Ascending aorta (tissue), 2 donors: ENCODE results near the gene UBL3. TPM values are rescaled to one million over a fixed set of nuclear protein-coding genes. Genes with fewer than 3 reads are reported as not detected.

Source experiments
- DNase-seq, 2 donors: peaks; one replicate each; pipeline ENCODE4 v3.0.0-alpha.2; 2019; ENCODE audit warnings: low spot score in 2 of 2
- H3K27ac ChIP-seq, 2 donors: fragments of 200-600 bp; sonication (generic); one replicate each; pipeline ENCODE4 v1.5.1; 2016 to 2017; ENCODE audit warnings: mild to moderate bottlenecking in 1 of 2
- H3K27me3 ChIP-seq: fragments of 200-600 bp; sonication (generic); one replicate; pipeline ENCODE4 v1.5.1; 2017
- H3K36me3 ChIP-seq, 2 donors: fragments of 200-600 bp; sonication (generic); one replicate each; pipeline ENCODE4 v1.5.1; 2016
- H3K4me1 ChIP-seq, 2 donors: fragments of 200-600 bp; sonication (generic); one replicate each; pipeline ENCODE4 v1.5.1; 2016 to 2017; ENCODE audit warnings: mild to moderate bottlenecking in 1 of 2
- H3K4me3 ChIP-seq, 2 donors: fragments of 200-600 bp; sonication (generic); one replicate each; pipeline ENCODE4 v1.5.1; 2016 to 2017; ENCODE audit warnings: mild to moderate bottlenecking in 1 of 2
- H3K9me3 ChIP-seq, 2 donors: fragments of 200-600 bp; sonication (generic); one replicate each; pipeline ENCODE4 v1.5.1; 2016
- intact Hi-C: fragments of 100-400 bp; cut with DNase I; formaldehyde crosslinking; loops from one replicate; pipeline ENCODE4 v1.15.1; 2023
- total RNA-seq: library from RNA; depleted of rRNA; stranded (reverse); fragments of >200 nt; gene quantifications from one replicate; pipeline ENCODE4 v1.1.0, GENCODE V29; 2016
- TF ChIP-seq, protein P1 (sequence below), 3 experiments: fragments of 200-600 bp in 2 of 3; fragments of 450-650 bp in 1 of 3; sonication (generic) in 2 of 3; IDR thresholded peaks; one replicate each; pipeline ENCODE4 v1.5.1; 2016 to 2019; ENCODE audit warnings: antibody characterized with exemption in 3 of 3, mild to moderate bottlenecking in 1 of 3, moderate library complexity in 1 of 3

The UBL3 gene
- total RNA-seq, 1 donor from 2014 or later, result 17.9 TPM

DNA sequence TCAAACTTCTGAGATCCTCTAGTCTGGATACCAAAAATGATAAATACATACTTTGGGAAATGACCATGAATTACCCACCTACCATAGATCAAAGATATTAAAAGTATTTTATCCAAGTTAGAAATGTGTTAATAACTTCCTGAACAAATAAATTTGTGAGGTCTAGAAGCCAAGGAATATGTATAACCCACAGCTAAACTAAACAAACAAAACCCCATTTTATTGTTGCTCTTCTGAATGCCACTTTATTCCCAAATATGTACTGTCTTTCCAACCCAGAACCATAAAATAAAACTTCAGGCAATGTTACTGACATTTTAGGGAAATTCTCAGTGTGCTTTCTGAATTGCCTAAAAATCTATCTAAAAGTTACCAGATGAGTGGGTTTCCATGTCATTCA is 35.1 kb downstream of the UBL3 start:
- H3K4me3 ChIP-seq, result no peak overlapping the region
- H3K27me3 ChIP-seq, result no peaks in the 10 kb centered on the region
- intact Hi-C loops, result no loop called here
- no peaks in the 10 kb centered on the region for H3K9me3 ChIP-seq
- H3K36me3 ChIP-seq, result no peaks in the 10 kb centered on the region
- DNase-seq, result no peak
- H3K27ac ChIP-seq, result no peak overlapping the region
- TF ChIP-seq, protein P1, sequence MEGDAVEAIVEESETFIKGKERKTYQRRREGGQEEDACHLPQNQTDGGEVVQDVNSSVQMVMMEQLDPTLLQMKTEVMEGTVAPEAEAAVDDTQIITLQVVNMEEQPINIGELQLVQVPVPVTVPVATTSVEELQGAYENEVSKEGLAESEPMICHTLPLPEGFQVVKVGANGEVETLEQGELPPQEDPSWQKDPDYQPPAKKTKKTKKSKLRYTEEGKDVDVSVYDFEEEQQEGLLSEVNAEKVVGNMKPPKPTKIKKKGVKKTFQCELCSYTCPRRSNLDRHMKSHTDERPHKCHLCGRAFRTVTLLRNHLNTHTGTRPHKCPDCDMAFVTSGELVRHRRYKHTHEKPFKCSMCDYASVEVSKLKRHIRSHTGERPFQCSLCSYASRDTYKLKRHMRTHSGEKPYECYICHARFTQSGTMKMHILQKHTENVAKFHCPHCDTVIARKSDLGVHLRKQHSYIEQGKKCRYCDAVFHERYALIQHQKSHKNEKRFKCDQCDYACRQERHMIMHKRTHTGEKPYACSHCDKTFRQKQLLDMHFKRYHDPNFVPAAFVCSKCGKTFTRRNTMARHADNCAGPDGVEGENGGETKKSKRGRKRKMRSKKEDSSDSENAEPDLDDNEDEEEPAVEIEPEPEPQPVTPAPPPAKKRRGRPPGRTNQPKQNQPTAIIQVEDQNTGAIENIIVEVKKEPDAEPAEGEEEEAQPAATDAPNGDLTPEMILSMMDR (IDR thresholded peaks at IDR 0.05), result no peak
- peaks cover 0 to 18% of the 10 kb centered on the region in 2 donors for H3K4me1 ChIP-seq

DNA sequence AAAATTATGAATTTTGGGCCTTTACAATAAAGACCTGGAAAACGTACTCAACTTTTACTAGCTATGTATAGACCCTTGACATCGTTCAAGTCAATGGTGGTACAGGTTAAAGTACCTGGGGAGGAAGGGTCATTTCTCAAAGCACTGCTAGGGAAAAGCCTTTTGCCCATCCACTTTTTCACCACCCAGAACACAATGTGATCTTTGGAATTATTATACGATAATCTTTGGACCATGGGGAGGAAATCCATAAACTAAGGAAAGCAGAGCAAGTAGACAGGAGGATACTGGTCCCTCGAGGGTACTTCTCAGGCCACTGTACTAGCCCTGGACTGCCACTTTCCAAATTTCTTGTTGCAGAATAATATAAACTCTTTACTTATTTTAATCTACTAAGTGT is 39.5 kb downstream of the UBL3 start:
- Histone ChIP-seq H3K27ac (no peak overlapping the region), H3K4me1 (peaks cover 0 to 28% of the 10 kb centered on the region in 2 donors), H3K9me3 (no peaks in the 10 kb centered on the region), H3K36me3 (no peaks in the 10 kb centered on the region), H3K4me3 (no peak overlapping the region), H3K27me3 (no peaks in the 10 kb centered on the region)
- intact Hi-C loops, result no loop called here
- DNase-seq, result no peak
- TF ChIP-seq, protein P1 (IDR thresholded peaks at IDR 0.05), result no peak

DNA sequence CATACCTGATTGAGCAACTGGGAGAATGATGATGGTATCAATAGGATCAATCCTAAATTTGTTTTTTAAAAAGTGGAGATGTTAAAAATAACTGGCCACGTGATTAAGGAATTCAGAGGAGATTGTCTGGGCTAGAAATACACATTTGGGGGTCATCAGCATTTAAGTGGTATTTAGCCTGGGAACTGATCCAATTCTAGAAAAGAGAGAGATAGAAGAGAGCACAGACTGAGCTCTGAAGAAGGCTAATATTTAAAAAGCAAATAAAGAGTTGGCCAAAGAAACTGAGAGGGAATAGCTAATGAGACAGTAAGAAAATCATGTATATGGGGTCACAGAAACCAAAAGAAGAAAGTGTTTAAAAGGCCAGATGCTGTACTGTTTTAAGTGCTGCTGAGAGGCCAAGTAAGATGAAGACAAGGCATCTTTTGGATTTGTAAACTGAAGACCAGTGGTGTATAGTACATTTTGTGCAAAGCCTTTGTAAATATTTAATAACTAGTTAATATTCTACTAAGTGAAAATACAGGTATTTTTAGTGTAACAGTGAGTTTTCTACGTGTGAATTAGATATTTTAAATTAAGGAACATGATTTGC is 40.2 kb downstream of the UBL3 start:
- H3K4me1 ChIP-seq, result peaks cover 0 to 25% of the 10 kb centered on the region in 2 donors
- H3K36me3 ChIP-seq, result no peaks in the 10 kb centered on the region
- no peaks in the 10 kb centered on the region for H3K27me3 ChIP-seq
- TF ChIP-seq, protein P1 (IDR thresholded peaks at IDR 0.05), result no peak
- intact Hi-C loops, result no loop called here
- DNase-seq, result no peak
- H3K9me3 ChIP-seq, result no peaks in the 10 kb centered on the region
- no peak overlapping the region for H3K4me3 ChIP-seq
- no peak overlapping the region for H3K27ac ChIP-seq

DNA sequence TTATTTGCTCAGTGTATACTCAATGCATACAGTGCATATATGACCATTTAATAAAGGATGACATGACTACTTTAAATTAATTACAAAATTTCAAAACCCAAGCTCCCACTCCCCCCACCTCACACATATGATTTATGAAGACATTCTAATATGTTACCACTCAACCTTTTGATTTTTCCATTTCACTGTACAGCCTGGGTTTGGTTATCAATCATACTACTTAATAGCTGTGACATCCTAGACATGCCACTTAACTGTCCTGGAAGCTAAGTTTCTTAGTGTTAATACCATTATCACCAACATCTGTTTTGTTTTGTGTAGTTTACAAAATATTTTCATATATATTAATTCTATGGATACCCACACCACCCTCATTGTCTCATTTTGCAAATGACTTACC is 42.2 kb downstream of the UBL3 start:
- Histone ChIP-seq H3K36me3 (no peaks in the 10 kb centered on the region), H3K9me3 (no peaks in the 10 kb centered on the region), H3K4me3 (no peak overlapping the region), H3K4me1 (peaks cover 0 to 25% of the 10 kb centered on the region in 2 donors), H3K27me3 (no peaks in the 10 kb centered on the region), H3K27ac (no peak overlapping the region)
- intact Hi-C loops, result no loop called here
- TF ChIP-seq, protein P1 (IDR thresholded peaks at IDR 0.05), result no peak
- DNase-seq, result no peak

DNA sequence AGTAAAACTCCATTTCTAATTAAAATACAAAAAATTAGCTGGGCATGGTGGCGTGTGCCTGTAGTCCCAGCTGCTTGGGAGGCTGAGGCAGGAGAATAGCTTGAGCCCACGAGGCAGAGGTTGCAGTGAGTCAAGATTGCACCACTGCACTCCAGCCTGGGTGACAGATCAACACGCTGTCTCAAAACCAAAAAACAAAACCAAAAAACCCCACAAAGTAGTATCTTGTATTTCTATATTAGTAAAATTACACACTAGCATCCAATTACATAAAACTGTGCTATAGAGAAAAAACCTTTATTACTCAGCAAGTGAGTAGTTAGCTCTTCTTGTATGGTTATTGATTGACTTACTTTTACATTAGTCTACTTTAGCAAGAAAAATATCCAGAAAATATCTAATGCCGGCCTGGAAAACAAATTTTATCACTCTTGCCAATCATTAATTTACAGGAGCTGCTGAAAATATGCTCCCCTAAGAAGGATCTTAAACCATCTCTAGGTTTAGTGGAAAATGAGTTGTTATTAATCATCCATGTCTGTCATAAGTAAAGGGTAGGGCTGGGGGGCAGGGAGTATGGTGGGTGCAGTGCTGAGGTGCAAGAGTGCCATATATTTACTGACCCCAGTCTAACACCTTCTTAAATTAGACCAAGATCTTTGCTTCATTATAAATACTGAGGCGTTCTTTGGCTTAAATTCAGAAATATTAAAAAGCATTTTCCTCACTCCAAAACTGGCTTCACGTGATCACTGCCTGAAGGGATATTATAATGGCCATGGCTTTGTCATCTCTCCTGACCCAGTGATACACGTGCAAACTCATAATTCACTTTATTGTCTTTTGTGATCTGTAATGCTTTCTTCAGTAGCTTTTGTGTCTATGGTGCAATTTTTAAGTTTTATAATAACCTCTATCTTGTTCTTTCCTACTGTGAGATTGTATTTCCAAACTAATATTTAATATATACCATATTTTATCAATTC is 44.1 kb downstream of the UBL3 start:
- Histone ChIP-seq H3K9me3 (no peaks in the 10 kb centered on the region), H3K27me3 (no peaks in the 10 kb centered on the region), H3K36me3 (no peaks in the 10 kb centered on the region), H3K4me1 (peaks cover 0 to 24% of the 10 kb centered on the region in 2 donors), H3K27ac (no peak overlapping the region), H3K4me3 (no peak overlapping the region)
- DNase-seq, result no peak
- TF ChIP-seq, protein P1 (IDR thresholded peaks at IDR 0.05), result no peak
- intact Hi-C loops, result no loop called here
